HG03108 (cell line): ENCODE data around the gene FOXJ2.
"Not testable (repeated sequence)": the region's sequence is repeated elsewhere in the genome, so short reads cannot be mapped to it uniquely, and the experiment has no call there.

Experiments used
- ATAC-seq: cut with Tn5 transposase; IDR thresholded peaks from one replicate; pipeline ENCODE4 v1.9.1; 2021; ENCODE audit warnings: moderate library complexity; ENCODE audit not compliant: unreplicated experiment

Gene FOXJ2

DNA sequence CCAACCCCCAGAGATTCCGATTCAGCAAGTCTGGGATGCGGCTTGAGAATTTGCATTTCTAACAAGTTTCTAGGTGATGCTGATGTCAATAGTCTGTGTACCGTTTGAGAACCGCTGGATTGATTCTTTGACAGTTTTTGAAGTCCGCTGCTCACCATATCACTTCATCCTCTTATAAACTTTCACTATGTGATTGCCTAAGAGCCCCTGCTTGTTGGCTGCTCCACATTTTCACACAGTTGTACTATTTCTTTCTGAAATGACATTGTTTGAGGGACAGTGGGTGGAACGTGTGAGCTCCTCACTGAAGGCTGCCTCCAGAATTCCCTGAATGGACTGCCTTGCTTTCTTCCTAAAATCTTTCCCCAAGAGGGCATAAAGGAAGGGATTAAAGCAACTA is 26.0 kb downstream of the FOXJ2 start:
- ATAC-seq, result no peak

DNA sequence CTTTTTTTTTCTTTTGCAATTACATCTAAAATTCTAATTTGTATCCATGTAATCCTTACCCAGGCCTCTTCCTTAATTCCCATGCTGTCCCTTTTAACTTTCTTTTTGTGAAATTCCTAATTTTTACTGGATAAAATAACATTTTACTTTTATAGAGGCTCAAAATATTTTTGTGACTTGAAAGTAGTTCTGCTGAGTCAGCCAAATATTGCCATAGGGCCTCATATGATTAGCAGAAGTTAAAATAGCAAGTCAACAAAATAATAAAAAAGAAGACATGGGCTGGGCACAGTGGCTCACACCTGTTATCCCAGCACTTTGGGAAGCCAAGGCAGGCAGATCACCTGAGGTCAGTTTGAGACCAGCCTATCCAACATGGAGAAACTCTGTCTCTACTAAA is 31.6 kb downstream of the FOXJ2 start:
- ATAC-seq, result no peak

DNA sequence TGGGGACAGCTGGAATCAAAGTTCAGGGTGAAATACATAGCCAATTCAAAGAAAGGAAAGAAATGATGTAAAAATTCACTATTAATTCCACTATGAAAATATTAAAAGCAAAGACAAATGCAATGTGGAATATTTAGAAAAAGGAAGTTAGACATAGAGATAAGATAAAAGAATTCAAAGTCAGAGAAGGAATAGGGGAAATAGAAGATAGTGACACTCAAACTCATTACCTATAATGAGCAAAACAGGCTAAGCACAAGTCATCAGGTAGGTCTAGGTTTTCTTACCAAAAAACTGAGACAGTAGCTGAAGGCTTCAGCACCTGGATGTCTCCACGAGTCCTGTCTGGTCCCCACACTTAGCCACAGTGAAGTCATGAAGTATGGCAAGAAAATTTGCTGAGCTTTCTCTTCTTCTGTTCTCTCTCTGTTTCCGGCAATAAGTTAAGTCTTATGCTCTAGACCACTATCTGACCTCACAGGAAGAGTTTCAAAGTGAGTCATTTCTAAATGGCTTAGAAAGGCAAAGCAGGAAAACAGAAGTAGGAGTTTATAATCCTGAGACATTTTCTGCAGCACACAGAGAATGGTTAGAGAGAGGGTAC is 33.6 kb downstream of the FOXJ2 start, which contains the start of gene C3AR1:
Gene C3AR1 (minus strand): TSS at position 369 of the 604 bp plus-strand sequence. CDS start 6,174 bp downstream, outside the sequence.
- peak; percentile 93 for ATAC-seq

DNA sequence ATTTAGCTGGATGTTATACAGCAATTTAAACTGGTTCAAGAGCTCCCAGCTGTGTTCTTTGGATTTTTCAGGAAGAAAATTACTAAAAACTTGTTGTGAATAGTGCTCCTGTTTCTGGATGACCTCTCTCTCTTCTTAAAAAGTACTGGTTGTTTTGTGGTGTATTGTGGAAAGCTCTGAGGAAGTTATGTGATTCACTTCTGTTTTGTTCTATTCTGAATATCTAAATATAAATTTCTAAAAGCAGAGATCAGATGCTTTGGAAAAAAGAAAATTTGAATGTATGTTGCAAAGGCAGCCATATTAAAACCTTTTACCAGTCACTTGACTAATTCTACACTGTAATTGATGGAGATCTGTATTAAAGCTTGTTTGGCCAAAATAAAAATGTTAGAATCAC is 37.1 kb downstream of the FOXJ2 start:
- no peak for ATAC-seq

DNA sequence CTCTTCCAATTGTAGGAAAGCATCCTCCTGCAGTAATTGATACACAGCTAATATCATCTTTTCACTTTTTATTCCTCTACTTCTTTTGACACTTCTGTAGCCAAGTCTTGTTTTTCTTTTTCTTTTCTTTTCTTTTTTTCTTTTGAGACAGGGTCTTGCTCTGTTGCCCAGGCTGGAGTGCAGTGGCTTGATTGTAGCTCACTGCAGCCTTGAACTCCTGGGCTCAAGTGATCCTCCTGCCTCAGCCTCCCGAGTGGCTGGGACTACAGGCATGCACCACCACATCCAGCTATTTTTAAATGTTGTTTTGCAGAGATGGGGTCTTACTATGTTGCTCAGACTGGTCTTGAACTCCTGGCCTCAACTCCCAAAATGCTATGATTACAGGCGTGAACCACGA is 39.3 kb downstream of the FOXJ2 start:
- not testable (repeated sequence) for ATAC-seq

DNA sequence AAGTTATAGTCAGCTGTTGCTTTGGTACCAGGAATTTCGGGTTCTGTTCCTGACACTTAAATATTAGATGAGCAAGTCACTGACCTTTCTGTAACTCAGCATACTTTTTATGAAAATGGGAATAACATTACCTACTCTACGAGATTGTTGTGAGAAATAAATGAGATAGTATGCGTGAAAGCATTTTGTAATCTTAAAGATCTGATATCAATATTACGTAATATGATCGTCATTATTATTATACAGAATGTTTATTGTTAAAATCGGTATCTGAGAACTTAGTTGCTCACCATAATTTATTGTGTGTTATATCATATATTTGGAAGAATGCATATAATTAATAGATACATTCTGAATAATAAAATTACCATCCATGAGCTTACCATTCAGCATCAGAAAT is 43.4 kb downstream of the FOXJ2 start:
- no peak for ATAC-seq

DNA sequence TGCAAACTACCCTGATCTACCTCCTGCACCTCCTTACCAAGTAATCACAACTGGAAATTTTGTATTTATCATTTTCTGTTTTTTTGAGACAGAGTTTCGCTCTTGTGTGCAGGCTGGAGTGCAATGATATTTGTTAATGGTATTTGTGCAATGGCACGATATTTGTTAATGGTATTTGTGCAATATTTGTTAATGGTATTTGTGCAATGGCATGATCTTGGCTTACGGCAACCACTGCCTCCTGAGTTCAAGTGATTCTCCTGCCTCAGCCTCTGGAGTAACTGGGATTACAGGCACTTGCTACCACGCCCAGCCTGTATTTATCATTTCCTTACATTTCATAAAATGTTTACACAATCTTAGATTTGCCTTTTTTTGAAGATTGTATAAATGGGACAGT is 43.9 kb downstream of the FOXJ2 start:
- no peak for ATAC-seq

DNA sequence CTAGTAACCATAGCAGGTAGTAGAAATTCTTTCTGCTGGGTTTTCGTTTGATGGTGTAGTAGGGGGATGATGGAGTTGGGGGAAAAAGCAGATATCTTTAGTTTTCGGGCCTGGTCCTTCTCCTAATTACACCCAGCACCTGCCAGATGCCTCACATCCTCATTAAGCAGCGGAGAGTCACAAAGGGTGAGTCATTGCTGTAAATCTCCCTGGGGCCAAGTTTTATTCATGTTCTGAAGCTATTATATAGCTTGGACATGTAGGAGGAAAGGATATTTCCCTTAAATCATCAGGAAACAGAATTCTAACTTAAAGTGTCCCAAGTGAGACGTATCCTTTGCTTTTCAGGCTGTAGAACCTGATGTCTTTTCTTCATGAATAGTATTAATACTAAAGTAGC is 44.7 kb downstream of the FOXJ2 start:
- no peak for ATAC-seq

DNA sequence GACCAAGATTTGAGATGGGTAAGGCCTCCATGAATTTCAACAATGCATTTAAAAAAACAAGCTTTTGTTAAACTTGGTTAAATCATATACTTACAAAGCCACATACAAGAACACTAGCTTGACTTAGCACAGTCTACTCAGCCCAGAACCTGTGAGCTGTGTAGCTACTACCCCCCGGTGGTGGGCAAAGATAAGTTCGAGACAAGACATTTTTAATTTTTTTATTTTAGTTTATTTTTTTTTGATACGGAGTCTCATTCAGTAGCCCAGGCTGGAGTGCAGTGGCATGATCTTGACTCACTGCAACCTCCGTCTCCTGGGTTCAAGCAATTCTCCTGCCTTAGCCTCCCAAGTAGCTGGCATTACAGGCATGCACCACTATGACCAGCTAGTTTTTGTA is 45.9 kb downstream of the FOXJ2 start:
- ATAC-seq, result no peak

DNA sequence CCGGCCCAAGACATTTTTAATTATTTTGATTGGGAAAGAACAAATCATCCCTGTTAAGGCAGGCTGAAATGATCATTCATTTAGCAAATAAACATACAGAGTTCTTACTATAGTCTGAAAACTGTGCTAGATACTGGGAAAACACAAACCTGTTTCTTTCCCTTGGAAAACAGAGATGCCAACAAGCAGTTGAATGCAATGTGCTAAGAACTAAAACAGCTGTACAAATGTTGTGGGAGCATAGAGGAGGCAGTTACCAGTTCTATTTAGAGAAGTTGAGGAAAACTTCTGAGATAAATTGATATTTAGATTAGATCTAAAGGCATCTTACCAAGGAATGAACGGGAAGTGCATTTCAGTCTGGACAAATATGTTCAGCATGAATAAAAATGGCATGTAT is 46.4 kb downstream of the FOXJ2 start:
- no peak for ATAC-seq

DNA sequence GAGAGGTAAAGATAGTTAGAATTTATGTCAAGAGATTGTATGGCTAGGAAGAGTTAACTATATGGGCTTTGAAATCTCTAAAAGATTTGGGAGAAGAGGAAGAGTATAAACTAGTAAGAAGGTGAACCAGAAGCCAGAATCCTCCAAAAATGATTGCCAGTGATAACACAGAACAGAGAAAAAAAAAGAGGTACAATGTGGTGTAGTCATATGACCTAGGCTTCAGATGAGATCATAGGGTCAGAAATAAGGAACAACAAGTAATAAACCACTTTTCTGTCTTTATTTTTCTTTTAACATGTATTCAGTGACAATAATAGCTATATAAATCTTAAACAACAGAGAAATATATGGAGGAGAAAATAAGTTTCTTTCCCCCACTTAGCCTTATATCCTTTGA is 47.6 kb downstream of the FOXJ2 start:
- no peak for ATAC-seq

DNA sequence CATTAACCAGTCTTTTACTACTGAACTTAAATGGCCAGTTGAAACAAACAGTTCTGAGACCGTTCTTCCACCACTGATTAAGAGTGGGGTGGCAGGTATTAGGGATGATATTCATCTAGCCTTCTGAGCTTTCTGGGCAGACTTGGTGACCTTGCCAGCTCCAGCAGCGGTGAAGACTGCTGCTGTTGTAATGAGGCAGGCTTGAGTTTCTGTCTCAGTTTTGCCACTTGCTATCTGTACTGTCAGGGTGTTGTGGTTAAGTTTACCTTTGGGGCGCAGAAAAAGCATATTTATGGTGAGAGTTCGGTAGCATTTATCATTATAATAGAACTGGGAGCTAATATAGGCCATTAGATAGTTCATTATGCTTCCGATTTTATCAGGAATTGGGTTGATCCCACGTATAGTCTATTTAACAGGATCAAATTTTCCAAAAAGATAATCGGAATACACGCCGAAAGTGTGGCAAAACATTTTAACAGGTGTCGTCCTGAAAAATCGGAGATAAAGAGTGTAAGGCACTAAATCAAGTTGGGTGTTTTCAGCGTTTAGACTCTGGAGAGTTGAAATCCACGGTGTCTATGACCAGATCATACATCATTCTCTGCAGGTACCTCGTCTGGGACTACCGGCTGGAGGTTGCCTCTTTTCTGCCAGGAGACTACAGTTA is 48.9 kb downstream of the FOXJ2 start:
- peak; percentile 23 for ATAC-seq

DNA sequence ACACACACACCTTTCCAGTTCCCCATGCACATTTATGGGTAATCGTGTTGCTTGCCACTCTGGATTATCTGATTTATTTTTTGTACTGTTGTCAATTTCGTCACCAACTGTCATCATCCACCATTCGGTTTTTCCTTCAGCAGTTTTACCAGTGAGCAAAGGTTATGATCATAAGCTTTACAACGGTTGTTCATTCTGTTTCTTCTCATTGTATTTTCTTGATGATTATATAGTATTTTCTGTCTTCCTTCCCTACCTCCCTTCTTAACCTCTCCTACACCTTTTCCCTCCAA is 50.2 kb downstream of the FOXJ2 start:
- no peak for ATAC-seq

DNA sequence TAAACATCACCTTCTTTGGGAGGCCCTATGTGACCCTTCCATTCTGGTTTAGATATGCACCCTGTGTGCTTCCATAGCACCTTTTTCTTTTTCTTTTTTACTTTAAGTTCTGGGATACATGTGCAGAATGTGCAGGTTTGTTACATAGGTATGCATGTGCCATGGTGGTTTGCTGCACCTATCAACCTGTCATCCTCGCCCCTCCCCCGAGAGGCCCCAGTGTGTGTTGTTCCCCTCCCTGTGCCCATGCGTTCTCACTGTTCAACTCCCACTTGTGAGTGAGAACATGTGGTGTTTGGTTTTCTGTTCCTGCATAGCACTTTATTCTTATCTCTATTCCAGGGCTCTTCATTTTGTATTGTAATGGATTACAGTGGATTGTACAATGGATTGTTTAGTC is 51.8 kb downstream of the FOXJ2 start:
- ATAC-seq, result not testable (repeated sequence)

DNA sequence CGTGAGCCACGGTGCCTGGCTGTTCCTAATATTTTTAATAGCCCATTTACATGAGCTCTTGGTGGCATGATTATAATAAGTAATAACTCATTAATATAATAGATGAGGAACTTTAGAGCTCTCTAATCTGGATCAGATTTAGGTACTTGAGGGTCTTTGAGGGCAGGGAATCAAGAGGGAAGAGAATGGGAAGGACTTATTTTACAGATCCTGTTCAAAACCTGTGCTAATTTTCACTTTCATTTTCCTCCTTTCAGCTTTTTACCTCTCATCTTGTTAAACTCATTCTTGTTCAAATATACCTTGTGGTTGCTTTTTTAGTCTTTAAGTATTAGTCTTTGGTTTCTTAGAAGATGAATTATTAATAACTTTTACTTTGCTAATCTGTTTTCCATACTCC is 55.1 kb downstream of the FOXJ2 start:
- no peak for ATAC-seq

DNA sequence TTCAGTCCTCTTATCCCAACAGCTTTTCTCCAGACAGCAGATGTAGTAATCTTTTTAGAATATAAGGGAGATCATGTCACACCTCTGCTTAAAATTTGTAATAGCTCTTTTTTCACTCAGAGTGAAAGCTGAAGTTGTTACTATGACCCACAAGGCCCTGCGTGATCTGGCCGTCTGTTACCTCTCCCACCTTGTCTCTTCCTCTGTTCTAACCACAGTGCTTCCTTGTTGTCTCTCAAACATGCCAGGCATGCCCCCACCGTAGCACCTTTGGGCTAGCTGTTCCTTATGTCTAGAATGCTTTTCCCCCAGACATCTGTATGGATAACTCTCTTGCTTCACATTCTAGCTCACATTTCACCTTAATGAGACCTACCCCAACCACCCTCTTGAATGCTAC is 56.1 kb downstream of the FOXJ2 start:
- ATAC-seq, result no peak

DNA sequence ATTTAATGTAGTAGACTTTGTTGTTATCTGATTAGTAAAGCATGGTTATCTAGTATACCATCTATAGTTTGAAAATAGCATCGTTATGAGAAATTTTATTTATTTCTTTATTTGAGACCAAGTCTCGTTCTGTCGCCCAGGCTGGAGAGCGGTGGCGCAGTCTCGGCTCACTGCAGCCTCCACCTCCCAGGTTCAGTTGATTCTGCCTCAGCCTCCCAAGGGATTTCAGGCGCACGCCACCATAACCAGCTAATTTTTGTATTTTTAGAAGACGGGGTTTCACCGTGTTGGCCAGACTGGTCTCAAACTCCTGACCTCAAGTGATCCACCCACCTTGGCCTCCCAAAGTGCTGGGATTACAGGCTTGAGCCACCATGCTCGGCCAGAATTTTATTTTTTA is 56.8 kb downstream of the FOXJ2 start:
- ATAC-seq, result not testable (repeated sequence)

DNA sequence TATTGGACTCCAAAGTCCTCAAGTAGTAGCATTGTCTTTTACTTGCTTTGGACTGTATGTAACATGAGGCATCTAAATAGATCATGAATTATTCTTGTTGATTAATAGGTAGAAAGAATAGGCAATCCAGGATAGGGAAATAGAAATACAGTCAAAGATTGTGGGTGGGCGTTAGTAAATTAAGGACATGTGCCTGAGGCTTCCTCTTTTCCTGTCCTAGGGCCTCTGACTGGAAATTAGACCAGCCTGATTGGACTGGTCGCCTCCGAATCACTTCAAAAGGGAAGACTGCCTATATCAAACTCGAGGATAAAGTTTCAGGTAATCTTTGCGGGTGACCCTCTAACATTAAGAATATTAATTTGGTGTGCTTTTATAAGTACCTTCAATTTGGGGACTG is 57.2 kb downstream of the FOXJ2 start:
- no peak for ATAC-seq

DNA sequence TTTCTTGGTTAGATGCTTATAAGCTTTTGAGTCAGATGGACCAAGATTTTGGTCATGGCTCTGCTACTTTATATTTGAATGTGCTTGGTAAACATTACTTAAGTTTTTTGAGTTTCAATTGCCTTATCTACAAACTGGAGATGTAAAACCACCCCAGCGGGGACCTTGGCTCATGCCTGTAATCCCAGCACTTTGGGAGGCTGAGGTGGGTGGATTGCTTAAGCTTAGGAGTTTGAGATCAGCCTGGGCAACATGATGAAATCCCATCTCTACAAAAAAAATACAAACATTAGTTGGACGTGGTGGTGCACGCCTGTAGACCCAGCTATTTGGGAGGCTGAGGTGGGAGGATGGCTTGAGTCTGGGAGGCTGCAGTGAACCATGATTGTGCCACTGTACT is 60.8 kb downstream of the FOXJ2 start:
- ATAC-seq, result no peak

DNA sequence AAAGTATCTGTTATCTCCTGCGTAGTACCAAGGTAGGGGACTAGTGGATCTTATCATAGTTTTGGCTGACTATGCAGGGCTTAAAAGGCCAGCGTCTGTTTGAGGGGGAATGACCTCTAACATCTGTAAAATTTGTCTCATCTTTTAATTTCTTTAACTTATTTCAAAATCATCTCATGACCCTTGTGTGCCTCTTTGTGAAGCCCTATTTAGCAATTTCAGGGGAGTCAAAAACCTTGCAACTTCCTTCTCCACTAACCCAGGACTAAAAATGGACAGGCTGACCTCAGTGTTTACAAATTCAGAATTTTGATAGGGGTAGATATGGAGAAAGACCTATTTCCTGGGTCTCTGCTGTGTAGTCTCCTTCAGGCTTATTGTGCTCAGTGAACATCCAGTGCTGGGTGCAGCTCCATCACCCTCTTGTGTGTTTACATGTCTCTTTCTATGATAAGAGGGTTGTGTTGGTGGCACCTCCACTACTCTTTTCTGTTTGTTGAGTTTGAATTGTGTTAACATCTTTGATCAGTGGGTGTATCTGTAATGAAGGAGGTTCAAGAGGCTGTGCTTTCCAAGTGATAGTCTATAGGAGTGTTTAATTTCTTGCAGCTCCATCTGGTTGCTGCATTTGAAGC is 63.9 kb downstream of the FOXJ2 start:
- no peak for ATAC-seq

DNA sequence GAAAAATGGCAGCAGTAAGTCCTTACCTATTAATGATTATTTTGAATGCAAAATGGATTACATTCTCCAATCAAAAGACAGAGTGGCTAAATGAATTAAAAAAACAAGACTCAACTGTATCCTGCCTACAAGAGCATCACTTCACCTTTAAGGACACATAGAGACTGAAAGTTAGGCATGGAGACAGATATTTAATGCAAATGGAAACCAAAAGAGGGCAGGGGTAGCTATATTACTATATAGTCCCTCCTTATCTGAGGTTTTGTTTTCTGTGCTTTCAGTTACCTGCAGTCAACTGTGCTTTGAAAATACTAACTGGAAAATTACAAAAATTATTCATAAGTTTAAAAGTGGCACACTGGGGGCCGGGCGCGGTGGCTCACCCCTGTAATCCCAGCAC is 66.7 kb downstream of the FOXJ2 start:
- no peak for ATAC-seq
